NCI-H1694 treated with DMSO at 0.1 percent for 48 hours (cell line): ENCODE measurements around the gene RASGRF2.
"Not testable (repeated sequence)": the region's sequence is repeated elsewhere in the genome, so short reads cannot be mapped to it uniquely, and the experiment has no call there.

ENCODE experiments used
- DNase-seq: peaks from one replicate; lab custom pipeline; 2025; lab: John Stamatoyannopoulos, UW

RASGRF2 gene

DNA sequence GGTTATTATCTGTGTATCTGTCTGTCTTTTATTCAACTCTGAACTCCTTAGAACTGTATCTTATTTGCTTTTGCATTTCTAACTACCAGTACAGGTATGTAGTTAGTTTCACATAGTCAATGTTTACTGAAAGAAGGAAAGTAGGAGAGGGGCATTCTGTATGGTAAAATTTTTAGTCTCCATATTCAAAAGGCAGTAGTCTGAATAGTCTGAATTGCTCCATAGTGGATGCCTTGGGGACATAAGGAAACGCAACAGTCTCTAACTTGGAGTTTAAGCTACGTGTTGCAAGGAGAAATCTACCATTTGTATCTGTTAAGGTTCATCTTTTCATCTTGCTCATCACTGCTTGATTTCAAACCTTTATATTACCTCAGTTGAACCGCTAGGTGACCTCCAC lies 26.2 kb downstream of the RASGRF2 start:
- DNase-seq: no peak

DNA sequence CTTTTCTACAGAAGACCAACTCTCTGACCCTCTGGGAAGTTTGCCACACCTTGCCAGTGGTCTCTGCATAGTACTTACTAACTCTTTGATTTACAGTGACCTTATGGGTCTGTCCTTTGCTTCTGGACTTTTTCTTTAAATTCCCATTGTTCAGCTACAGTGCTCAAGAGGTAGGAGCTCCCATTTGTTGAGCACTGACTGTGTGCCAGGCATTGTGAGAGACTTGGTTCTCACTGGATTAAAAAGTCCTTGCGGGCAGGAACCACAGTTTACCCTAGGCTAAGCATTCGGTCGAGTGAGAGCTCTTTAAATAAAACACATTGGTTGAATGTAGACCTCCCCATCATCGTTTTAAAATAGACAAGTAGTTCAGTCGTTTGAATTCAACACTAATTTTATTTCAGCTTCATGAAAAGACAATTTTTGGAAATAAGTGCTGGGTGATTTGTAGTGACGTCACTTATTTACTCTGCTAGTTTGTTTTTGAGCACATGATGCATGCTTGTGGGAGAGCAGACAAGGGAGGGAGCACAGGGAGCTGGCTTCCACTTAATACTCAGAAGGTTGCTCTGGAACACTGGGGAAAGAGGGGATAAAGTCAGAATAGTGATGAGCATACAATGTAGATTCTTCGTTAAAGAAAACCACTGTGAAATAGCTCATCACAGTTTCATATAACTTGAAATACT lies 27.1 kb downstream of the RASGRF2 start:
- DNase-seq: no peak

DNA sequence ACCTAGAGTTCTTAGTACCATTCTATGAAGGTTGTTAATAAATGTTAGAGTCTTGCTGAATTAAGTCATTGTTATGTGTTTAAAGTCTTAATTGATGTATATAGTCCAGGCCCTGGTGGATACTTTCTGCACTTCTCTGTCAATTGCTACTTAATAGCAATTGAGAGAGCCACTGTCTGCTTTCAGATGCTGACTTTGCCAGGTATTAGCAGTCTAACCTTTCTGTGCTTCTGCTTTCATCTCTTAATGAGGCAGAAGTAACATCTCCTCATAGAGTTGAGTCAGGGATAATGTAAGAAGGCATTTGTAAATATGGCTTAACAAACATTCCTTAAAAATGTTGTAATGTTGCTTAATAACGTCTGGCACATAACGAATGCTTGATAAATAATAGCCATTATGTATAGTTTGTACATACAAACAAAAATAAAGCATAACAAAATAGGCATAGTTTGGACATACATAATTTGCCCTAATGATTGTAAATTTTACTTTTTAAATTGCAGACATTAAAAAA lies 28.3 kb downstream of the RASGRF2 start:
- no peak for DNase-seq

DNA sequence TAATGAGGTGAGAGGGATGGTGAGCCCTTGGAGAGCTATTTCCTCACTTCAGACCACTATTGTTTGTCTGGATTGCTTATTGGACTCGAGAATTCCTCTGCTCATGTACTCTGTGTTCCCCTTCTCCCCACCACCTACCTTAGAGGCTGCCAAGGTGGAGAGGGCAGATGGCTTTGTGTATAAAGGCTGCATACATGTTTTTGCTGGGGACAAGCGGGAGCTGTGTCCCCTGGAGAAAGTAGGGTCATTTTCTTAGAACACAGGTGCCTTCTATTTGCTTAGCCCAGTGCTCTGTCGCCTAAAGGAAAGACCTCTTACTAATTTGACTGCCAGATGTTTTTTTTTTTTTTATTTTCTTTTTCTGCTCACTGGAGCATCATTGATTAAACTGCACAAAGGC lies 29.7 kb downstream of the RASGRF2 start:
- DNase-seq: no peak

DNA sequence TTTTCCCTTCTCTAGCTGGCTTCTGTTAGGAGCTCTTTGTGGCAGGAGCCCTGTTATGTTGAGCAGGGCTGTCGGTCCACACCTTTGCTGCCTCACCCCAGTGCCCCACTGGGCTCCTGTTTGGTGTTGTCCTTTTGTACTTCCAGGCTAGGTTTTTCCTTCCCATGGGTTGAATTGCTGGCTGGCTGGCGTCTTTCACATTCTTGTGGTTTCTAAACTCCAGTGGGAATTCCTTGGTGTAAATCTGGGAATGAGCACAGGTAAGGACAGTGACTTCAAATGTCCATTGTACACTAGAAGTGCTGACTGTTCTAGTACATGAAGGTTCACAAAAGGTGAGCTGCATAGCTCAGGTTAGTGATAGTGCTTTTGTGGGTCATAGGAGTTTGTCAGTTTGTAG lies 30.4 kb downstream of the RASGRF2 start:
- DNase-seq: no peak

DNA sequence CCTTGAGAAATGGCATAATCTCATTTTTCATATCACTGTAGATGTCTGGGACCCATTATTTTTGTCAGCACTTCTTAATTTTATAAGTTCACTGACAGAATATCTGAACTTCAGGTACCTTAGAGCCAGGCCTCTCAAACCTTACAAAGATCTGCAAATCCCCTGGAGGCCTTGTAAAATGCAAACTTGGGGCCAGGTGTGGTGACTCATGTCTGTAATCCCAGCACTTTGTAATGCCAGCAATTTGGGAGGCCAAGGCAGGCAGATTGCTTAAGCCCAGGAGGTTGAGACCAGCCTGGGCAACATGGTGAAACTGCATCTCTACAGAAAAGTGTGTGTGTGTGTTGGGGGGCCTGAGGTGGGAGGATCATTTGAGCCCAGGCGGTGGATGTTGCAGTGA lies 30.8 kb downstream of the RASGRF2 start:
- no peak for DNase-seq

DNA sequence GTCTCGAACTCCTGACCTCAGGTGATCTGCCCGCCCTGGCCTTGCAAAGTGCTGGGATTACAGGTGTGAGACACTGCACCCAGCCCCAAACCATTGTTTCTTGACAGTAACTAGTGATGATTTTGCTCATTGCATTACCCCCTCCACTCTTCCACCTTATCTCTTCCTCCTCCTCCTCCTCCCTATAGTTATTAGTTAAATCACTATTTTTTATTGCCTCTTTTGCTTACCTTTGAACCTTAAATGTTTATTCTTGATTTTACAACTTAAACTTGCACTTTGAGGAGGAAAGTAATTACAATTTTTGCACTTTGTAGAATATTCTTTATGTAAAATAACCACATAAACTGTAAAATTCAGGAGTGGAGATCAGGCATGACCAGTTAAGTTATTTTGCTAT lies 35.7 kb downstream of the RASGRF2 start:
- DNase-seq: no peak

DNA sequence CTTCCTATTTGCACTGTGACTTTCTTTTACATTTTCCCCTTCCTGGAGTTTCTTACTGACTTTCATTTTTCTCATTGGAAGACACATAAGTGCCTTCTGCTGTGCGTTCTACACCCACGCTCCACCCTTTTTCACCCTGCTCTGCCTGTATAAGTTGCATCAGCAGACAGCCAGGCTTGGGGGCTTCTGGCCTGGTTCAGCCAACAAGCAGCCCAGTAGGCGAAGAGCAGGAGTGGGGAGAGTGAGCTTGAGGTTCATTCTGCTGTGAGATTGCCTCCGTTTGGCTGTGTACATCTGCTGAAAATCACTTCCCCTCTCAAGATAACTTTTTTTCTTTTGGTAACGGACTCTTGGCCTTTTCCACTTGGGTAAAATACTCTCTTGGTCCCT lies 38.4 kb downstream of the RASGRF2 start:
- DNase-seq: no peak

DNA sequence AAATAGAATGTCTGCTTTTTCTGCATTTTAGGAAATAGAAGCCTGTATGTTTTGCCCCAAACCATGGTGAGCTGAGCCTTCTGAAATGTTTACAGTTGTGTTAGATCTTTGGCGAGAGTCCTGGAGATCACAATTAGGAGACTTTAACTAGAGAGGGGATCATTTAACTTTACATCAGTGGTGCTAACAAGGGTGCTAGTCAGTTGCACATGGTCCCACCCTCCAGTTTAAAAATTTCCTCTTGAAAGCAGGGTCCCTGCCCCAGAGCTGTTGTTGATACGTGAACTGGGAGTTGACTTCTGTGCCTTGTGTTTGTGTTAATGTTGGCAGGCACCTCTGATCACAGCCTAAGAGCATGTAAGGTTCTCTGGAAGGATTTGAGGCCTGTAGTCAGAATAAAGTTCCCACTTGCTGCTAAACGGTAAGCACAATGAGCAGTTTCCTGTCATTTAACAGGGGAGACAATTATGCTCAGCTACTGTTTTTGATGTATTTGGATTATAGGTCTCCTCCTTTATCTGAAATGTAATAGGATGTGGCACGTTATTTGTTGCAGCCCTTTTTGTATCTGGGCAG lies 43.7 kb downstream of the RASGRF2 start:
- DNase-seq: no peak

DNA sequence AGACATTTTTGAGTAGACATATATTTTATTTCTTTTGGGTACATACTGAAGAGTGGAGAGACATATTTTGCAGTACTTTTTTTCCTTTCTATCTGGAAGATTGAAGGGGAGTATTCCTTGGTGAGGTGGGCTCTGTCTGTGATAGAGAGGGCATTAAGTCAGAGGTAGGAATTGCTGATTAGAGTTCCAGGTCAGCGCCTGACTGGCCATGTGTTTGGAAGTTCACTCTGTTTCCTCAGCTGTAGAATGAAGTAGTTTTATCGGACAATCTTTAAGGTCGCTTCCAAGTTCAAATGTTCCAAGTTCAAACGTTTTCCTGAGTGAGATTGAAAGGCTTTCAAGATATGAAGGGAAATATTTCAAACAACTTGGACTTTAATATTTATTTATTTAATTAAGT lies 45.5 kb downstream of the RASGRF2 start:
- no peak for DNase-seq

DNA sequence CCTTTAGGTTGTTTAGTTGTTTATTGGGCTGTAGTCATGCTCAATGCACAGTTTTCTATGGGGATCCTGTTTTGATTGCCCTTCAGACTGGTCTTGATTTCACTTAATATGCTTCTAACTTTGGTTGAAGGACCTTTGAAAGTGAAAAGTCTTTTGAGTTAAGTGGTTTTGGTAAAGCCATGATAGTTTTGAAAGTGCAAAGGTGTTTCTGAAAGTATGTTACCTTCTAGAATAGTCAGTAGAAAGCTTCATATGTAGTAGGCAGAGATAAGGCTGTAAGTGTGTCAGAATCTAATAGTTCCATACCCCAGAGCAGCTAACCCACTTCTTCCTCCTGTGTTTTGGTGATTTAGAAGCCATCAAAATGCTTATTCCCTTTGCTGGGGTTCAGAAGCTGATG lies 46.1 kb downstream of the RASGRF2 start:
- no peak for DNase-seq

DNA sequence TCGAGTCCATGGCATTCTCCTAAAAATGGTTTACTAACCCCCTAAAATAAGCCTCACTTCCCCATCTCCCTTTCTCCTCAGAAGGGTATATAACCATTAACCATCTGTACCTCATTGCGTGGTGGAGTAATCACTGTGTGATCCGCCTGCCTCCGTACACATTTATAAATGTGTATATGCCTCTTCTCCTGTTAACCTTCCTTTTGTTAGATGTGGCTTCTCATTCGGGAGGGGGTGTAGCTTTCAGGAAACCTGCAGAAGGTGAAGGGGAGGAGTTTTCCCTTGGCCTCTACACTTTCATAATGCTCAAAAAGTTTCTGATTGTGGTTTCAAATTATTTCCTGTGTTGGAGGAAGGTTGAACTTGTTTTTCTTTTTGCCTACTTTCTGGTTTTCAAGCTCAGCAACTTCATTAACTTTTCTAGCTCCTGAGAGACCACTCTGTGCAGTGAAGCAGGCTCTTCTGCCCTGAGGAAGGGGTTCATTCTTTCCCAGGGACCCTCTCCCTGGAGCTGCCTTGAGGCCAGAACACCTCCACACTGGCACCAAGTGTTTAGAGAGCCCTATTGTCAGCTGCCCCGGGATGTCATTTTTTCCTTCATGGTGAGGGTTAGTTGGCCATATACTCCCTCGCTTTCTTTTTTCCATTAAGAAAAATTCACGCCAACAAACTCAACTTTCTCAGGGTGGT lies 46.9 kb downstream of the RASGRF2 start:
- no peak for DNase-seq

DNA sequence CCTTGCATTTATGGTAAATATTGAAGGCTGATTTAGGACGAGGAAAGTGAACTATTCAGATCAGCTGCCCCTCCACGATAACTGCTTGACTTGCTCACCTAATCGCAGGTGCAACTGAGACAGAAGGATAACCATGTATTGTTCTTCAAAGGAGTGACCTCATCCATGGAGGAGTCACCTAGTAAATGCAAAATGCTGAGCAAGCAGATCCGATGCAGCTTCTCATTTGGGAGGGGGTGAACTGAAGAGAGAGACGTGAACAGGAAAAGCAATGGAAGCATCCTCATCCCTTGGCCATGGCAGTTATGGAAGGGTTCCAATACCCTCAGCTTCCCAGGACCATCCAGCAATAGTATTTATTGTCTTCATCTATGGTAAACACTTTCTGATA lies 47.5 kb downstream of the RASGRF2 start:
- no peak for DNase-seq

DNA sequence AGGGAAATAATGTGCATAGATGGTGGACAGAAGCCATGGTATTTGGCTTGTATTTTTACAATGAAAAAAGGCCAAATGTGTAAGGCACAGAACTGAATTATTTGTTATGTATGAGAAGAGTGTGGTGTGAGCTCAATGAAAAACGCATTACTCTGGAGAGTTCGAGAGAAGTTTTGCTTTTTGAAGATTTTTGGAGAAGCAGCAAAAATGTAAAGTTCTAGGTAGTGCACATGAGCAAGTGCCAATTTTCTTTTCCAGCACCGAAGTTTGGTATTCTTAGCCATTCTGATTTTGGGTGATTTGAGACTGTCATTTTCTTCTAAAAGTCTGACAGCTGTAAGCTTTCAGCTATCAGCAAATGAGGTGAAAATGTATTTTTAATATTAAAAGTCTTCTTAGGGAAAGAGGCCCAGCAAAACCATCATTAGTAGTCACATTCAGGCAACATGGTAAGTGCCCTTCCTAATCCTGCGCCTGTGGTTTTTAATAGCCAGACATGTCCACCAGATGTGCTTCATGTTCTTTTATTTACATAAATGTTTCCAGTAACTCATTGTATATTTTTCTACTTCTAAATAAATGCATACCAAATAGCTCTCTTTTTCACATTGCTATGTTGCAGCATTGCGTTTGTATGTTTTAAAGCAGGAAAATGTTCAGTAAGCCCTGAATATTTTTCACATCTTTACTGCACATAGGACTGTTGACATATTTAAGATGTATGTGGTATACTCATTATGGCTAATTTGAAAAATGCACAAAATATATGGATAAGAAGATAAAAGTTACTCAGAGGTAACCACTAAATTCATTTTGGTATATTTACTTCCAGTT lies 50.4 kb downstream of the RASGRF2 start:
- no peak for DNase-seq

DNA sequence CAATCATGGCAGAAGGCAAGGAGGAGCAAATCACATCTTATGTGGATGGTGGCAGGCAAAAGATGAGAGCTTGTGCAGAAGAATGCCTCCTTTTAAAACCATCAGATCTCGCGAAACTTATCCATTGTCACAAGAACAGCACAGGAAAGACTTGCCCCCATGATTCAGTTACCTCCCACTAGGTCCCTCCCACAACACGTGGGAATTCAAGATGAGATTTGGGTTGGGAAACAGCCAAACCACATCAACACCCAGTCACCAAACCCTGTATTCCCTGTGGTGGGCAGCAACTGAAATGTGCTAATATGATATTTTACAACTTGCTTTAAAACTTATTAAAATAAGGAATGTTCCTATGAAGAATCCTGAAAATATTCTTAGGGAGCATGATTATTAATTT lies 54.2 kb downstream of the RASGRF2 start:
- DNase-seq: no peak

DNA sequence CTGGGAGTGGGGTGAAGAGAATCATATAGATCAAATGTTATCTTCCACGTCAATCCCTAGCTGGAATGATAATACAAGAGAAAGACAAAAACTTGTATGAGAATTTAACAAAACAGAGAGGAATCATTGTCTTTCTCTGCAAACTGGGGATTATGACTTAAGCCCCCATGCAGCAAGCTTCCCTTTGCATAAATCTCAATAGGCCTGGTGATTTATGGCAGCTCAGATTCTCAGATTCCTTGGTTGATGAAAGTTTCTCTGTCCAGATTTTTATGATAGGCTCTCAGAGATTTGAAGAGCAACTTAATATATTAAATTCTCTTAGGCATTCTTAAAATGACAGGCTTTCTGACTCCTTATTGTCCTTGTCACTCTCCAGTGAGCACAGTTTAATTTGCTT lies 56.0 kb downstream of the RASGRF2 start:
- DNase-seq: no peak

DNA sequence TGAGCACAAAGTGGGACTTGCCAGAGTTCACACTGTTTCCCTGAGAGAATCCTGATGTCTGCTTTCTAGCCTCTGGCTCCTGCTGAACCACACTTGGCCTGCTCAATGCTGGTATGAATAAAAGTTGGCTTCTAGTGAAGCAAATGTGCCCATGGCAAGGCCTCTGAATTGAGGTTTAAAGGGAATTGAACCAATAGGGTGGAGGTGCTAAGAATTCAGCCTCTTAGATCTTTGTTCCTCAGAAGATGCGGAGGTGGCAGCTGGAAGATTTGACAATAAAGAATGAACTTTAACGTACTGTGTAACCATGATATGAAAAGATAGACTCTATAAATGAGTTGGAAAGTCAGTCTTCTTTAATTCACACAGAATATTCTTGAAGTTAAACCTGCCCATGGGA lies 57.2 kb downstream of the RASGRF2 start:
- DNase-seq: no peak

DNA sequence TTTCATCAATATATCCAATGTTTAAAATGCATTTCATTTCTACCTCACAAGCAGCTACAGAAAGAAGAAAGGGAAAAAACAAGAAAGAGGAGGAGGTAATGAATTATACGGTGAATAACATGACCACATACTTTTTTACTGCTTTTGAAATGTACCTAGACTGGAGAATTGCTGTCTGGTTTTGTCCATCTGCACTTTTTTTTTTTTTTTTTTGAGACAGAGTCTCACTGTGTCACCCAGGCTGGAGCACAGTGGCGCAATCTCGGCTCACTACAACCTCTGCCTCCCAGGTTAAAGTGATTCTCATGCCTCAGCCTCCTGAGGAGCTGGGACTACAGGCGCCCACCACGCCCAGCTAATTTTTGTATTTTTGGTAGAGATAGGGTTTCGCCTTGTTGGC lies 58.4 kb downstream of the RASGRF2 start:
- DNase-seq: not testable (repeated sequence)

DNA sequence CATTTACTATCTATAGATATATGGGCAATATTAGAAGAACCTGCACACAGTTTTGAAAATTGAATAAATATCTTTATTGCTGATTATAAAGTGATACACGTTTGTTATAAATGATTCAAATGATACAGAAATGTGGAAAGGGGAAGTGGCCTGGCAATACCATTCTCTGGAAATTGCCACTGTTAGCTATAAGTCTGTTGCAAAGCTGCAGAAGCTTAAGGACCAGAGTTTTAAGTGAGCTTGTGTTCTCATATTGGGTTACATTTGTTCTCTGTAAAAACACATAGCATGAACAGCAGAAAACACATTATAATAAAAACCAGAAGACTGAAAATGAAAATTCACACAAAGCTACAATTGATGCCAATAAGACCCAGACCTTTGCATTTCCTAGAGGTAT lies 59.6 kb downstream of the RASGRF2 start:
- DNase-seq: no peak

DNA sequence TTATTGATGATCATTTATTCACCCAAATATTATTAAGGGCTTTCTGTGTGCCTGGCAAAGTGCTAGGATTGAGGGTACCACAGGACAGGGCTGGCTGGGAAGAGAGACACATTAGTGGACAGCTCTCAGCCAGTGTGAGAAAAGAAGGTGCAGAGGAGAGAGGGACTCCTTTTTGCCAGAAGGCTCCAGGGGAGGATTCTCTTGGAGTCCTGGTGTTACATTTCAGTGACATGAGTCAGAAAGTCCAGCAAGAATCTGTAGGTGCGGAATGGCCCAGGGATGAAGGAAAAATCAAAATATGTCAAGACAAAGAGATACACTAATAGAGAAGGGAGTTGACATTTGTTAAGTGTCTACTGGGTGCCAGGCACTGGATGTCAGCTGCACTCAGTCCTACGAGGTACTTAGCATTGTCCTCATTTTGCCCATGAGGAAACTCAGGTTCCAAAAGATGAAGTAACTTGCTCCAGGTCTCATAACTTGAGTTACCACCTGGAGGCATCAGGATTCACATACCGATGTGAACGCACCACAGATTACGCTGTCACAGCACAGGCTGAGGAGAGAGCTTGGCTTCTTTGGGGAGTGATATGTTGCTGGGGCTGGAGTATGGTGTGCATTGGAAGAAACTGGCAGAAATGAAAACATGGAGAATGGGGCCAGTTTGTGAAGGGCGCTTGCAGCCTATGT lies 60.5 kb downstream of the RASGRF2 start:
- DNase-seq: no peak

DNA sequence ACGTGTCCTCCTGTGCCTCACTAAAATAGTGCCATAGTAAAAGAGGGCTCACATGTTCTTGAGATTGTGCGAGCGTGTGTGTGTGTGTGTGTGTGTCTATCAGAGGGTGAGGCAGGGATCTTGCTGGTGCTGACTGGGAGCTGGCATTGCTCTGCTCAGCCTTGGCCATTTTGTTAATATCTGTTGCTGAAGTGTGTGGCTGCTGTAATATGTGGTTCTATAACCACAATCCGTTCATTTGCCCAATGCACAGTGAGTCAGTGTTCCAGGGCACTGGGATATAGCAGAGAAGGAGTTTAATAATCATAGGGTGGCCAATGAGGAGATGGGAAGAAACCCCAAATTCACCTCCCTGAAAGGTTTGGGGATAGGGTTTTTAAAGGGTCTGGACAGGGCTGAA lies 61.3 kb downstream of the RASGRF2 start:
- DNase-seq: no peak
